Measurements from ENCODE around the gene TENM3.

- TF ChIP-seq, protein P1, sequence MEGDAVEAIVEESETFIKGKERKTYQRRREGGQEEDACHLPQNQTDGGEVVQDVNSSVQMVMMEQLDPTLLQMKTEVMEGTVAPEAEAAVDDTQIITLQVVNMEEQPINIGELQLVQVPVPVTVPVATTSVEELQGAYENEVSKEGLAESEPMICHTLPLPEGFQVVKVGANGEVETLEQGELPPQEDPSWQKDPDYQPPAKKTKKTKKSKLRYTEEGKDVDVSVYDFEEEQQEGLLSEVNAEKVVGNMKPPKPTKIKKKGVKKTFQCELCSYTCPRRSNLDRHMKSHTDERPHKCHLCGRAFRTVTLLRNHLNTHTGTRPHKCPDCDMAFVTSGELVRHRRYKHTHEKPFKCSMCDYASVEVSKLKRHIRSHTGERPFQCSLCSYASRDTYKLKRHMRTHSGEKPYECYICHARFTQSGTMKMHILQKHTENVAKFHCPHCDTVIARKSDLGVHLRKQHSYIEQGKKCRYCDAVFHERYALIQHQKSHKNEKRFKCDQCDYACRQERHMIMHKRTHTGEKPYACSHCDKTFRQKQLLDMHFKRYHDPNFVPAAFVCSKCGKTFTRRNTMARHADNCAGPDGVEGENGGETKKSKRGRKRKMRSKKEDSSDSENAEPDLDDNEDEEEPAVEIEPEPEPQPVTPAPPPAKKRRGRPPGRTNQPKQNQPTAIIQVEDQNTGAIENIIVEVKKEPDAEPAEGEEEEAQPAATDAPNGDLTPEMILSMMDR (IDR thresholded peaks at IDR 0.05) = no peak
- no peak for TF ChIP-seq POLR2A (IDR thresholded peaks at IDR 0.05)
These were observed 428.0 kb downstream of the TENM3 start for GRCh38 chr4:182671231-182671630.

Data from adrenal gland (tissue), 5 donors.